Activated CD4-positive, alpha-beta T cell treated with anti-CD3 and anti-CD28 coated beads for 36 hours (primary cell): ENCODE measurements around the gene SPECC1. TPM values are rescaled to one million over a fixed set of nuclear protein-coding genes. Genes with fewer than 3 reads are reported as not detected.
"Not testable (repeated sequence)": the region's sequence is repeated elsewhere in the genome, so short reads cannot be mapped to it uniquely, and the experiment has no call there.

Experiments
- ATAC-seq: fragments of 200-7000 bp; cut with Tn5 transposase; one replicate; pipeline ENCODE4 v1.10.0; 2021; ENCODE audit warnings: mild to moderate bottlenecking, moderate library complexity
- CTCF ChIA-PET: fragments of 350-600 bp; sonication (Branson Sonifier 250); formaldehyde crosslinking; loops from one replicate; lab custom pipeline; 2021; ENCODE audit warnings: antibody characterized with exemption; lab: Charles Lee
- POLR2A ChIA-PET: fragments of 350-600 bp; sonication (Branson Sonifier 250); formaldehyde crosslinking; loops from one replicate; lab custom pipeline; 2021; ENCODE audit warnings: antibody characterized with exemption, inconsistent platforms; lab: Charles Lee
- DNase-seq: peaks from one replicate; pipeline ENCODE4 v3.0.0-alpha.2; 2020
- H3K27ac Mint-ChIP-seq: one replicate; pipeline ENCODE4 v1.8.0; 2021; ENCODE audit warnings: mixed read lengths
- H3K27me3 Mint-ChIP-seq: one replicate; pipeline ENCODE4 v1.8.0; 2021; ENCODE audit warnings: mixed read lengths
- H3K36me3 Mint-ChIP-seq: one replicate; pipeline ENCODE4 v1.8.0; 2021; ENCODE audit warnings: low read depth, mixed read lengths
- H3K4me1 Mint-ChIP-seq: one replicate; pipeline ENCODE4 v1.8.0; 2021; ENCODE audit warnings: mixed read lengths
- H3K4me3 Mint-ChIP-seq: one replicate; pipeline ENCODE4 v1.8.0; 2021; ENCODE audit warnings: mild to moderate bottlenecking, moderate library complexity, mixed read lengths
- H3K9me3 Mint-ChIP-seq: one replicate; pipeline ENCODE4 v1.8.0; 2021; ENCODE audit warnings: low read depth, mixed read lengths
- intact Hi-C, 2 experiments: fragments of 100-400 bp; cut with DNase I in 1 of 2; cut with micrococcal nuclease in 1 of 2; formaldehyde crosslinking; loops; one replicate each; pipeline versions ENCODE4 v1.14.2 to v1.15.1; 2022 to 2024; cut with DNase I, micrococcal nuclease
- total RNA-seq, 2 experiments: library from RNA; stranded (reverse); gene quantifications; one replicate each; pipeline ENCODE4 v1.2.3, GENCODE V29; 2021

SPECC1 gene
- total RNA-seq, 2 experiments from 2014 or later: 6.1 to 10.4 TPM

DNA sequence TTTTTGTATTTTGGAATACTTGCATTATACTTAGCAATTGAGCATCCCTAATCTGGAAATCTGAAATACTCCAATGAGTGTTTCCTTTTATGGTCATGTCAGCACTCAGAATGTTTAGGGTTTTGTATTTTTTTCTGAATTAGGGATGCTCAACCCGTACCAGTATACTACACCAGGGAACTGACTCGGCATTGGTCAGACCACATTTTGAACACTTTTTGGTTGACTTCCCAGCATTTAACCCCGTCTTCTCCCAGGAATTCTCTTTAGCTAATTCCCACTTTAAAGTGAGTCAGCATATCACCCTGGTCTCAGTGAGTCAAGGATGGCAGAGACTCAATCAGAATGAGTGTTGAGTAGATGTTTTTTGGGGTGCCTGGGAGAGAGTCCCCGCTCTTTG lies 177.9 kb downstream of the SPECC1 start:
- CTCF ChIA-PET: interaction anchor here (0.5 kb wide), 1 partner anchor 35 kb away, joined by 6 read pairs; no protein-coding TSS in a partner anchor
- POLR2A ChIA-PET: no interaction called here
- H3K27me3 Mint-ChIP-seq: no peaks in the 10 kb centered on the region
- ATAC-seq (no peak), DNase-seq (no peak)
- no peaks in the 10 kb centered on the region for H3K36me3 Mint-ChIP-seq
- H3K9me3 Mint-ChIP-seq: no peaks in the 10 kb centered on the region
- peaks cover 7% of the 10 kb centered on the region for H3K4me1 Mint-ChIP-seq
- no peak overlapping the region for H3K27ac Mint-ChIP-seq
- no peak overlapping the region for H3K4me3 Mint-ChIP-seq
- intact Hi-C loops: no loop called here

DNA sequence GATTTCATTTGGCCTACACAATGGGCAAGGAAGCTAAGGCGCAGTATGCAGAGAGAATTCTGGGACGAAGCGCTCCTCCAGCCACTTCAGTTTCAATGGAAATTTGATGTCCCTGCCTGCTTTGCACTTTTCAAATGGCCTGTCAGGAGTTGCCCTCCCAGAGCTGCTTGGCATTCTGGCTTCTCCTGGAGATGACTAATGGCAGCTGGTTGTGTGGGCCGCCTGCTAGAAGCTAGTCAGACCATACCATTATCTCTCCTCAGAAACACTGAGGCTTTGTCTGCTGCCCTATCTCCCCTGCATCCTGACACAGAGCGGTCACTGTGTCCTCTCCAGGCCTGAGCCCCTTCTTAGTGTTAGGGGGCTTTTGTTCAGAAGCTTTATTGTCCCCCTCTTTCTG lies 180.1 kb downstream of the SPECC1 start:
- no peaks in the 10 kb centered on the region for H3K9me3 Mint-ChIP-seq

DNA sequence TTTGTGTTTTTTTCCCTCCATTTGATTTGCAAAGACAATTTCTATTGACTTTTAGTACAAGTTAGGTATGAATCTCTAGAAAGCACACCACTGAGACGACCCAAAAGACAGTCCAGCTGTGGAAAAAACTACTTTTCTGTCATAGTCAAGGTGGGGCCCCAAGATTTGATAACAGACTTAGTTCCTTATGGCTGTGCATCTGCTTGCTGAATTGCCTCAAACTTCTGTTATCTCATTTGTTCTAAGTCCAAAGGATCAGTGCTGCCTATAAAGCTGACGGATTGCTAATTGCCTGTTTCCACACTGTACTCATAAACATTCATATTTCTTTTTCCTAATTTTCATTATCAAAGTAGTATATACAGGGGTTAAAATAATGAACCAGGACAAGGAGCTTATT lies 180.8 kb downstream of the SPECC1 start:
- H3K36me3 Mint-ChIP-seq: no peaks in the 10 kb centered on the region
- peaks cover 7% of the 10 kb centered on the region for H3K4me1 Mint-ChIP-seq
- no peaks in the 10 kb centered on the region for H3K27me3 Mint-ChIP-seq
- no peak for ATAC-seq
- intact Hi-C loops: no loop called here
- CTCF ChIA-PET: no interaction called here
- H3K27ac Mint-ChIP-seq: no peak overlapping the region
- no peak overlapping the region for H3K4me3 Mint-ChIP-seq
- peaks cover 1% of the 10 kb centered on the region for H3K9me3 Mint-ChIP-seq
- no peak for DNase-seq
- POLR2A ChIA-PET: no interaction called here

More for the DNA sequence above, 180.1 kb downstream of the SPECC1 start:
- intact Hi-C loops: no loop called here
- Mint-ChIP-seq H3K4me1 (peaks cover 7% of the 10 kb centered on the region), H3K27me3 (no peaks in the 10 kb centered on the region), H3K4me3 (no peak overlapping the region), H3K27ac (no peak overlapping the region), H3K36me3 (no peaks in the 10 kb centered on the region)
- no peak for ATAC-seq
- no peak for DNase-seq
- ChIA-PET POLR2A (no interaction called here), CTCF (no interaction called here)

DNA sequence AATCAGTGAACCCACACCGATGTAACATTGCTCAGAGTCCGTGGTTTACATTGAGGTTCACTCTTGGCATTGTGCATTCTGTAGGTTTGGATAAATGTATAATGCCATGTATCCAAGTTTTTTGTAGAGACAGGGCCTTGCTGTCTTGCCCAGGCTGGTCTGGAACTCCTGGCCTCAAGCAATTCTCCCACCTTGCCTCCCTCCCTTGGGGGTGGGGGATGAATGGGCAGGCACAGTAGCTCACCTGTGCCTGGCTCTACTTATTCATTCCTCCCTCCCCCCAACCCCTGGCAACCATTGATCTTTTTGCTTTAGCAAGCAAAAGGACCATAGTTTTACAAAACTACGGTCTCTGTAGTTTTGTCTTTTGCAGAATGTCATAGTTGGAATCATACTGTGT lies 181.4 kb downstream of the SPECC1 start:
- peaks cover 7% of the 10 kb centered on the region for H3K4me1 Mint-ChIP-seq
- no peak for ATAC-seq
- H3K9me3 Mint-ChIP-seq: peaks cover 1% of the 10 kb centered on the region
- H3K27ac Mint-ChIP-seq: no peak overlapping the region
- H3K36me3 Mint-ChIP-seq: no peaks in the 10 kb centered on the region
- no peak overlapping the region for H3K4me3 Mint-ChIP-seq
- CTCF ChIA-PET: no interaction called here
- intact Hi-C loops: loop anchor here in 1 of 2 experiments (1.0 kb wide), 1 partner anchor 9 kb away; no protein-coding TSS in a partner anchor
- H3K27me3 Mint-ChIP-seq: no peaks in the 10 kb centered on the region
- POLR2A ChIA-PET: no interaction called here
- DNase-seq: no peak

DNA sequence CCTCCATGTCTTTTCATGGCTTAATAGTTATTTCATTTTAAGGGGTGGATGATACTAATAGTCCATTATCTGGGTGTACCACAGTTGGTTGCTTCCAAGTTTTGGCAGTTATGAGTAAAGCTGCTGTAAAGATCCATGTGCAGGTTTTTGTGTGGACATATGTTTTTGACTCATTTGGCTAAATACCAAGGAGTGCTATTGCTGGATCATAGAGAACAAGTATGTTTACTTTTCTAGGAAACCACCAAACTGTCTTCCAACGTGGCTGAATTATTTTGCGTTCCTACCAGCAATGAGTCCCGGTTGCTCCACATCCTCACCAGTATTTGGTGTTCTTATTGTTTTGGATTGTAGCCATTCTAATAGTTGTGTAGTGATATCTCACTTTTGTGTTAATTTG lies 181.9 kb downstream of the SPECC1 start:
- intact Hi-C loops: loop anchor here in 1 of 2 experiments (1.0 kb wide), 1 partner anchor 8 kb away; no protein-coding TSS in a partner anchor
- Mint-ChIP-seq H3K9me3 (peaks cover 1% of the 10 kb centered on the region), H3K27ac (no peak overlapping the region), H3K4me3 (no peak overlapping the region), H3K4me1 (peaks cover 7% of the 10 kb centered on the region), H3K27me3 (no peaks in the 10 kb centered on the region), H3K36me3 (no peaks in the 10 kb centered on the region)
- ATAC-seq (no peak), DNase-seq (no peak)
- ChIA-PET POLR2A (no interaction called here), CTCF (no interaction called here)

DNA sequence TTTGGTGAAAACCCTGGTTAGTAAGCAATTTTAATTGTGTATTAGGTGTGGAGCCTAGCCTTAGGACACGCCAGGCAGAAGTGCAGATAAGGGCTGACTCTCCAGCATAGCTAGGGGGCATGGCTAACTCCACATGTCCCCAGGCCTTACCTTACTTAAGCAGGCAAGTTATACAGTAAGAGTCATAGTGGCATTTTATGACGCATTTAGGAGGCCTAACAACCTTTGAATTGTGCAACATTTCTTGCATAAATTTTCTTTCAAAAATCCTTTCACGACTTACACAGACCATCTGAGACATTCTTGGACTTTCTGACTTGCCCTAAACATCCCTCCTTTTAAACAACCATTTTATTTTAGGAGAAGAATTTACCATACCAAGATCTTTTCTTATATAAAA lies 187.1 kb downstream of the SPECC1 start:
- H3K27ac Mint-ChIP-seq, H3K36me3 Mint-ChIP-seq, POLR2A ChIA-PET, H3K9me3 Mint-ChIP-seq, H3K4me1 Mint-ChIP-seq, intact Hi-C loops, H3K27me3 Mint-ChIP-seq, H3K4me3 Mint-ChIP-seq, ATAC-seq, DNase-seq: not testable (repeated sequence)
- CTCF ChIA-PET: interaction anchor here (1.1 to 2.8 kb wide), 2 partner anchors 11 to 13 kb away, joined by 3 to 12 read pairs; no protein-coding TSS in a partner anchor

DNA sequence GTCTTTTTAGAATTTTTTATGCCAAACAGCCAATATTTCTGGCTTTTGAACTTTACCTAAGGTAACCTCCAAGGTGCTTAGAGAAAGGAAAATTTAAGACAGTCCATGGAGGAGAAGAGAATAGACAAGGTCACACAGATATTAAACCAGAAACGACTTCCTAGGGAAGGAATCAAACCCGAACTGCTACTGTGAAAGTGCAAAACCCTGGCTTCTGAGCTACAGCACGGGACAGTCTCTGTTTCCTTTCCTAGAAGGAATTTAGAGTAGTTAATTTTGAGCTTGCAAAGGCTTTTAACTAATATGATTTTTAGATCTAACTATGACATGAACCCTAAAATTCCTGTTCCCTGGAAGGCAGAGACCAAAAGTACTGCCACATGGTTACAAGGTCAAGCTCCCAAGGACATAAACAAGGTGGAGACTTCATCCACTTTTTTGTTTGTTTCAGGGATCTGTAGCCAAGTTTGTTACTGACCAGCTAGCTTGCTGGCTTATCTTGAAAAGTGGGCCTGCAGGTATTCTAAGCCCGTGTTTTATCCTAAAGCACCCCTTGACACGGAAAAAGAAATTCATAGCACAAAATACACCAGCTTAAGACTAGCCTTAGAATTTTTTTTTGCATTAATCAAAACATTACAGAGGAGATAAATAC lies 188.2 kb downstream of the SPECC1 start:
- intact Hi-C loops: no loop called here
- POLR2A ChIA-PET: no interaction called here
- ATAC-seq (no peak), DNase-seq (no peak)
- H3K4me3 Mint-ChIP-seq: no peak overlapping the region
- no peaks in the 10 kb centered on the region for H3K27me3 Mint-ChIP-seq
- peaks cover 5% of the 10 kb centered on the region for H3K9me3 Mint-ChIP-seq
- CTCF ChIA-PET: interaction anchor here (0.7 to 2.8 kb wide), 4 partner anchors 10 to 1072 kb away, joined by 3 to 12 read pairs (median 3); no protein-coding TSS in a partner anchor
- no peak overlapping the region for H3K27ac Mint-ChIP-seq
- H3K36me3 Mint-ChIP-seq: no peaks in the 10 kb centered on the region
- H3K4me1 Mint-ChIP-seq: no peaks in the 10 kb centered on the region

DNA sequence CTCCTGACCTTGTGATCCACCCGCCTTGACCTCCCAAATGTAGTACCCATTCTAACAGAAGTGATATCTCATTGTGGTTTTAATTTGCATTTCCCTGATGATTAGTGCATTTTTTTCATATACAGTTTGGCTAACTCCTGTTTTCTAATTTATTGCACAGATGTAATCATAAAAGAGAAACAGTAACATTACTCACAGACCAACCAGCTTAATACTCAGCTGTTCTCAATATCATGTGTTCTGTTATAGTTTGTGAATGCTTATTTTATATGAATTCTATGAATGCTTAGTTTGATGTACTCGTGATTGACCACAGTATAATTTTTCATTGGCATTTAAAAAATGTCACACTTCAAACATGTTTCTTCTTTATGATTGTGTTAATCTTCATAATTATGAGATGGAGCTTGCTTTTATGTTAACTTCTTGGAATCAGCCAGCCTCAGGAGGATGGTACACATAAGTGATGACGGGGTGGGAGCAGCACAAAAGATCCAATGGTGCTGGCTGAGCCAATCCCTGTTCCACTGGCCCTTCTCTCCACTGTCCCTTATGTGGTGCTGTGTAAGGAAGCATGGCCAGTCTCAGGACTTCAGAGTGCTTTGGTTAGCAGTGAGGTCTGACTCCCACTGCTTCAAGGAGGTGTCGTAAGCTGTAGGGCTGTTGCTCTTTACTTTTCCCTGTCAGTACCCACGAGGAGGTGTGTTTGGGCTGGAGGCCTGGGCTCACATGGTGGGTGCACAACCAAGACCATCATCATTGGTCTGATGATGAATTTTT lies 191.0 kb downstream of the SPECC1 start:
- intact Hi-C loops: no loop called here
- H3K36me3 Mint-ChIP-seq: no peaks in the 10 kb centered on the region
- POLR2A ChIA-PET: no interaction called here
- no peak for DNase-seq
- H3K27ac Mint-ChIP-seq: no peak overlapping the region
- no peaks in the 10 kb centered on the region for H3K27me3 Mint-ChIP-seq
- no peak overlapping the region for H3K4me3 Mint-ChIP-seq
- ATAC-seq: no peak
- peaks cover 4% of the 10 kb centered on the region for H3K9me3 Mint-ChIP-seq
- H3K4me1 Mint-ChIP-seq: peaks cover 6% of the 10 kb centered on the region
- CTCF ChIA-PET: interaction anchor here (0.7 to 0.9 kb wide), 2 partner anchors 9 to 121 kb away, joined by 3 read pairs; no protein-coding TSS in a partner anchor

DNA sequence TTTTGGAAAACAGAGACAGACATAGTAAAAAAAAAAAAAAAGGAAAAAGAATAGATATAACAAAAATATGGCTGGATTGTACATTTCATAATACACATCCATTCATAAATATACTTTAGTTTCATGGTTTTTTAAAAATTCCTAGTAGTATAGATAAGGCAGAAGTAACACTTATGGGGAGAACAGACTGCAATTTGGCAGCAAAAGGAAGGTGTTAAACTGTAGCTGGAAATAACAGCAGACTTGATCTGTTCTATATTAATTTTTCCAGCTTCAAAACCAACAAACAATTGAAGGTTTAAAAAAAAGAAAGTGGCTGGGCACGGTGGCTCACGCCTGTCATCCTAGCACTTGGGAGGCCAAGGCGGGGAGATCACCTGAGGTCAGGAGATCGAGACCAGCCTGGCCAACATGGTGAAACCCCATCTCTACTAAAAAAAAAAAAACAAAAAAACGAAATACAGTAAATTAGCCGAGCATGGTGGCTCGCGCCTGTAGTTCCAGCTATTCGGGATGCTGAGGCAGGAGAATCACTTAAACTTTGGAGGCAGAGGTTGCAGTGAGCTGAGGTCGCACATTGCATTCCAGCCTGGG lies 191.8 kb downstream of the SPECC1 start:
- POLR2A ChIA-PET: no interaction called here

DNA sequence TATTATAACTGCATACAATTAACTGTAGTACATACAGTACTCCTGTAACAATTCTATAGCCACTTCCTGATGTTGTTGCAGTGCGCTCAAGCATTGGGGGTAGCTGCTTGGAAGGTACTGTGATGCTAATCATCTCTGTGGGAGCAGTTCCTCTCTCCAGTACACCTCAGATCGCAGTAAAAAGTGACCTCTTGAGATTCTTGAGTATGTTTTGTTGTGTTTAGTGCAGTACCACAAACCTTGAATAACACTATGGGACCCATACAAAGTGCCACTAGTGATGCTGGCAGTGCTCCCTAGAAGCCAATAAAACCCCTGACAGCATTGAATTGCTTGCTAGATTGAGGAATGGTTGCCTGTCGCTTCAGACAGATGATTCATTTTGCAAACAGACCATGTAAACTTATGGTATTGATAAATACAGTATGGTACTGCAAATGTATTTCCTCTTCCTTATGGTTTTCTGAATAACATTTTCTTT lies 193.0 kb downstream of the SPECC1 start:
- Mint-ChIP-seq H3K27ac (no peak overlapping the region), H3K9me3 (peaks cover 4% of the 10 kb centered on the region), H3K4me3 (no peak overlapping the region), H3K4me1 (peaks cover 24% of the 10 kb centered on the region), H3K36me3 (peaks cover 2% of the 10 kb centered on the region), H3K27me3 (no peaks in the 10 kb centered on the region)
- CTCF ChIA-PET: no interaction called here
- POLR2A ChIA-PET: no interaction called here
- DNase-seq (no peak), ATAC-seq (no peak)
- intact Hi-C loops: no loop called here

More for the DNA sequence above, 191.8 kb downstream of the SPECC1 start:
- intact Hi-C loops: no loop called here
- CTCF ChIA-PET: interaction anchor here (0.7 to 0.9 kb wide), 3 partner anchors 9 to 120 kb away, joined by 3 read pairs; no protein-coding TSS in a partner anchor
- DNase-seq (no peak), ATAC-seq (no peak)
- H3K36me3 Mint-ChIP-seq: peaks cover 2% of the 10 kb centered on the region
- no peaks in the 10 kb centered on the region for H3K27me3 Mint-ChIP-seq
- H3K27ac Mint-ChIP-seq: no peak overlapping the region
- peaks cover 13% of the 10 kb centered on the region for H3K4me1 Mint-ChIP-seq
- H3K4me3 Mint-ChIP-seq: no peak overlapping the region
- H3K9me3 Mint-ChIP-seq: peaks cover 4% of the 10 kb centered on the region

DNA sequence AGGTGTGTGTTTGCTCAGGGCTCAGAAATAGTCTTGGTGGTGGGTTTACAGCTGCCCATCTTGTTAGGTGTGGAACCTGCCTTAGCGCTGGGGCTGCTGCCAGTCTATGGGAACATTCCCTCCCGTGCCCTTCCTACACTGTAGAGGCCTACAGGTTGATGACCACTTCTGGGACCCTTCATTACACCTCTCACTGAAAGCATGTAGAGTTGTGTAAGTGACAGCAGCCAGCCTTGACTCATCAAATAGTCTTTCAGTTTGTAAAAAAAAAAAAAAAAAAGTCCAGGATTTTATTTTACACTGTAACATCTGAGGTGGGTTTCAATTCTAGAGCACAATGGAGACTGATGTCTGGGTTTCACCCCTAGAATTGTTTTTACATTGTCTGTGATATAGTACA lies 193.9 kb downstream of the SPECC1 start:
- DNase-seq: no peak
- no peak overlapping the region for H3K4me3 Mint-ChIP-seq
- intact Hi-C loops: no loop called here

More for the DNA sequence above, 193.9 kb downstream of the SPECC1 start:
- Mint-ChIP-seq H3K27me3 (no peaks in the 10 kb centered on the region), H3K9me3 (peaks cover 4% of the 10 kb centered on the region), H3K36me3 (peaks cover 2% of the 10 kb centered on the region), H3K4me1 (peaks cover 24% of the 10 kb centered on the region), H3K27ac (no peak overlapping the region)
- ChIA-PET POLR2A (no interaction called here), CTCF (no interaction called here)
- no peak for ATAC-seq
